Psoas muscle (tissue), 8 donors: ENCODE results near the gene RARRES2. TPM values are rescaled to one million over a fixed set of nuclear protein-coding genes. Genes with fewer than 3 reads are reported as not detected.
A peak's percentile ranks its signal among the peaks of the same experiment; 100 is the strongest.

ENCODE experiments used
- ATAC-seq, 4 donors: fragments of 200-7000 bp; cut with Tn5 transposase; one replicate each; pipeline ENCODE4 v1.9.1; 2020; ENCODE audit warnings: moderate library complexity in 3 of 4, mild to moderate bottlenecking in 2 of 4
- DNase-seq, 2 donors: peaks; one replicate each; pipeline ENCODE4 v3.0.0-alpha.2; 2020
- H3K27ac ChIP-seq: fragments of 200-600 bp; one replicate; pipeline ENCODE4 v1.8.0; 2022
- H3K27me3 ChIP-seq, 3 donors: fragments of 200-600 bp in 1 of 3; one replicate each; pipeline versions ENCODE4 v1.6.1 to v1.8.0; 2013 to 2022; ENCODE audit warnings: low read length in 2 of 3, mild to moderate bottlenecking in 2 of 3, moderate library complexity in 1 of 3; ENCODE audit not compliant: insufficient read depth in 3 of 3
- H3K36me3 ChIP-seq, 2 donors: fragments of 200-600 bp in 1 of 2; one replicate each; pipeline versions ENCODE4 v1.6.1 to v1.8.0; 2013 to 2022; ENCODE audit warnings: low read depth in 1 of 2, mild to moderate bottlenecking in 1 of 2, moderate library complexity in 1 of 2; ENCODE audit not compliant: insufficient read depth in 1 of 2
- H3K4me1 ChIP-seq: fragments of 200-600 bp; one replicate; pipeline ENCODE4 v1.8.0; 2022
- H3K4me3 ChIP-seq: fragments of 200-600 bp; one replicate; pipeline ENCODE4 v1.8.0; 2022; ENCODE audit warnings: mild to moderate bottlenecking
- H3K9me3 ChIP-seq: fragments of 200-600 bp; one replicate; pipeline ENCODE4 v1.8.0; 2022
- WGBS, 3 donors: extraction: QIAGEN DNeasy Blood & Tissue Kit; methylation state at CpG; one replicate each; pipeline versions ENCODE4 v1.1.6 to v1.1.7; 2013; 5-methylcytosine and 5-hydroxymethylcytosine counted together
- intact Hi-C, 2 donors: fragments of 100-400 bp; cut with DNase I; formaldehyde crosslinking; loops; one replicate each; pipeline versions ENCODE4 v1.11.0 to v1.14.2; 2022
- long read RNA-seq, 2 donors: library from polyadenylated mRNA; unstranded; transcript quantifications; one replicate each; pipeline ENCODE4 v2.0.0, GENCODE V29; 2021
- polyA plus RNA-seq, 3 donors: library from polyadenylated mRNA; stranded (reverse); fragments of 200-250 nt; gene quantifications; one replicate each; pipeline ENCODE4 v1.2.3, GENCODE V29; 2013
- total RNA-seq, 4 donors: library from RNA; stranded (reverse); fragmentation: NEBNext Ultra II Directional in 2 of 4; extraction: Animal tissue kit (Norgen Biotek cat#: 25700) in 2 of 4; gene quantifications; one replicate each; pipeline versions ENCODE4 v1.2.1 to v1.2.4, GENCODE V29; 2021 to 2023
- TF ChIP-seq, protein P1 (sequence below): fragments of 200-600 bp; IDR thresholded peaks from one replicate; pipeline ENCODE4 v1.8.0; 2022; ENCODE audit warnings: antibody characterized with exemption
- donor health status: healthy with polysubstance abuse.
- donor health status: DM: no; HTN: no; CAD: no; lungs with moderate emphysema.
- donor health status: Bipolar disorder and iron deficiency.
- donor health status: healthy.
- donor health status: DM: yes; HTN: yes; CAD: no.
- donor health status: DM: no; HTN: no; CAD: no.
- donor health status: DM: no; HTN: no; CAD: no.
- donor health status: DM: yes; HTN: yes; CAD: no.

The RARRES2 gene
- 10 to 100 TPM in 2 of 4 donors, 1 to 10 TPM in 2; 4.1 to 17.9 (median 8.7) TPM for total RNA-seq
- polyA plus RNA-seq, result 1 to 10 TPM; 6.3 to 7.7 (median 7.3) TPM
- long read RNA-seq, donor 1, partial matches to known transcripts, result 0 of 4 reads
- long read RNA-seq, donor 1, other reads (novel, unspliced or antisense), result 0 of 4 reads
- long read RNA-seq, donor 2, partial matches to known transcripts, result 0 of 5 reads
- long read RNA-seq, donor 2, other reads (novel, unspliced or antisense), result 1 of 5 reads

DNA sequence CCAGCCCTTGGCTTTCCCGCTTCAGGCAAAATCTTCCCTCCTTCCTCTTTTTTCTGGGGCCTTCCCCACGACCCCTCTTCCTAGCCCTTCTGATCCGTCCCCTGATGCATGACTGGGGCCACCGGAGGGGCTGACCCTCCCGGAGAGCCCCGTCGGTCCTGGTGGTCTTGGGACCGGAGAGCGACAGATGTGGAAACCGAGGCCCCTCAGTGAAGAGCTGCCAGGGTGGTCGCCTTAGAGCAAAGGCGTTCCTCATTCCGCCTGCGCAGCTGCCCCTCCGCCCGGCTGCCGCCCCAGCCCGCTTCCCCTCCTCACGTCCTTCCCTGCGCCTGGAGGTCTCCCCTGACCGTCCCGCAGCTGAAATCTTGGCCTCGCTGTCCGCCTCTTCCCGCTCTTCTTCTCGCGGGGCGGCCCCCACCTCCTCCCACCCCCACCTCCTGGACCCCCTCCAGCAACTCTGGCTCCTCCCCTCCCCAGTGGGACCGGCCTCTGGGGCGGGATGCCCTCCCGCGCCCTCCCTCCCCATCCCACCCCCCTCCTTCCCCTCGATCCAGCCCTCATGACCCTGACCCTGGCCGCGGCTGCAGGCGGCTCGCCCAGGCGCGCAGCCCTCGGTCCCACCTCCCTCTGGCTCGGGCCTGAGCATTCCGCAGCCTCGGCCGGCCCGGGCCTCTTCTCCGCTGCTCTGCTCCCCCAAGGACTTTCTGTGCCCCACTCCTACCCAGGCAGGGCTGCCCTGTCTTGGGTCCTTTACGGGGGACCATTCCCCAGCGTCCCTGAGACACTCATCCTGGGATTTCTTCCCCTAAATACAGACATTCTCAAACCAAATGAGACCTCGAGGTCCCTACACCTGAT lies at the start of gene RARRES2:
Gene RARRES2 (minus strand): TSS at position 367 of the 858 bp plus-strand sequence. CDS start 1,020 bp downstream, outside the sequence.
- 4 to 6% (median 6%) methylated on average over 39 to 49 of the region's 49 CpGs for WGBS, 3 donors
- ATAC-seq (peak; percentile 39 to 67 (median 50)), DNase-seq (peak; percentile 58 to 62)
- Histone ChIP-seq H3K36me3 (no peaks in the 10 kb centered on the region), H3K4me1 (peaks cover 6% of the 10 kb centered on the region), H3K4me3 (peak within 1 kb of the TSS; percentile 59), H3K9me3 (no peaks in the 10 kb centered on the region), H3K27me3 (peaks cover 0 to 36% (median 17%) of the 10 kb centered on the region in 3 donors), H3K27ac (peak within 1 kb of the TSS; percentile 15)
- intact Hi-C loops, result no loop called here
- TF ChIP-seq, protein P1, sequence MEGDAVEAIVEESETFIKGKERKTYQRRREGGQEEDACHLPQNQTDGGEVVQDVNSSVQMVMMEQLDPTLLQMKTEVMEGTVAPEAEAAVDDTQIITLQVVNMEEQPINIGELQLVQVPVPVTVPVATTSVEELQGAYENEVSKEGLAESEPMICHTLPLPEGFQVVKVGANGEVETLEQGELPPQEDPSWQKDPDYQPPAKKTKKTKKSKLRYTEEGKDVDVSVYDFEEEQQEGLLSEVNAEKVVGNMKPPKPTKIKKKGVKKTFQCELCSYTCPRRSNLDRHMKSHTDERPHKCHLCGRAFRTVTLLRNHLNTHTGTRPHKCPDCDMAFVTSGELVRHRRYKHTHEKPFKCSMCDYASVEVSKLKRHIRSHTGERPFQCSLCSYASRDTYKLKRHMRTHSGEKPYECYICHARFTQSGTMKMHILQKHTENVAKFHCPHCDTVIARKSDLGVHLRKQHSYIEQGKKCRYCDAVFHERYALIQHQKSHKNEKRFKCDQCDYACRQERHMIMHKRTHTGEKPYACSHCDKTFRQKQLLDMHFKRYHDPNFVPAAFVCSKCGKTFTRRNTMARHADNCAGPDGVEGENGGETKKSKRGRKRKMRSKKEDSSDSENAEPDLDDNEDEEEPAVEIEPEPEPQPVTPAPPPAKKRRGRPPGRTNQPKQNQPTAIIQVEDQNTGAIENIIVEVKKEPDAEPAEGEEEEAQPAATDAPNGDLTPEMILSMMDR, result no peak

DNA sequence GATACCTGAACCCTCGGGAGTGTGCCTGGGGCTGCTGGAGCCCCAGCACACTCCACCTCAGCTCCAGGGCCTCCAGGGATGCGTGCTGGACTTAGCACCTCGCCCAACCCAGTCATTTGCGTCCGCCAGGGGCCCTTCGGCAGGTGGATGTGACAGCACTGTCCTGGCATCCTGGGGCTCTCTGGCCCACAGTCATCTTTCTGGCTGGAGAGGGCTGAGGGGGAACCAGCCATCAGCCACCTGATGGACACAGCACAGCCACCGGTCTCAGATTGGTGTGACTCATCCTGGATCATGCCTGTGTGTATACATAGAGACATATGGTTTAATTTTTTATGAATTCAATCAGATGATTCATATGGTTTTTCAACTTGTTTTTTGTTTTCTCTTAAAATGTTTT lies 48.8 kb upstream of the RARRES2 start:
- ATAC-seq, result no peak
- no peaks in the 10 kb centered on the region for H3K9me3 ChIP-seq
- no peak overlapping the region for H3K4me3 ChIP-seq
- intact Hi-C loops, result no loop called here
- H3K36me3 ChIP-seq, result no peaks in the 10 kb centered on the region
- H3K4me1 ChIP-seq, result peaks cover 25% of the 10 kb centered on the region
- no peaks in the 10 kb centered on the region for H3K27me3 ChIP-seq
- TF ChIP-seq, protein P1, result no peak
- WGBS, 3 donors, result 66 to 89% (median 87%) methylated on average over 7 of the region's 7 CpGs
- DNase-seq, result no peak
- no peak overlapping the region for H3K27ac ChIP-seq

DNA sequence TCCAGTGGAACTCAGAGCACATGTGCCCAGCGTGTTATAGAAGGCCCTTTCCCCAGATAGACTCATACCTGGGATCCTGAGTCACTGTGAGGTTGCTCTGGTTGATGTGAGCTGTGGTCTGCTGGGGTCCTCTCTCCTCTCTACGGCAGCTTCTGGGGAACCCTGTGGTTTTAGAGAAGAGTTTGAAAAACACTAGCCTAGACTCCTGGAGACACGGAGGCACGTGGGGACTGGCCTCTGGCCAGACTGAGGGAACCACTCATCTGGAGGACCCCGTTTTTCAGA lies 48.0 kb upstream of the RARRES2 start:
- H3K4me1 ChIP-seq, result peaks cover 32% of the 10 kb centered on the region
- WGBS, 3 donors, result 54 to 74% (median 64%) methylated on average over 5 of the region's 5 CpGs
- ATAC-seq, result no peak

DNA sequence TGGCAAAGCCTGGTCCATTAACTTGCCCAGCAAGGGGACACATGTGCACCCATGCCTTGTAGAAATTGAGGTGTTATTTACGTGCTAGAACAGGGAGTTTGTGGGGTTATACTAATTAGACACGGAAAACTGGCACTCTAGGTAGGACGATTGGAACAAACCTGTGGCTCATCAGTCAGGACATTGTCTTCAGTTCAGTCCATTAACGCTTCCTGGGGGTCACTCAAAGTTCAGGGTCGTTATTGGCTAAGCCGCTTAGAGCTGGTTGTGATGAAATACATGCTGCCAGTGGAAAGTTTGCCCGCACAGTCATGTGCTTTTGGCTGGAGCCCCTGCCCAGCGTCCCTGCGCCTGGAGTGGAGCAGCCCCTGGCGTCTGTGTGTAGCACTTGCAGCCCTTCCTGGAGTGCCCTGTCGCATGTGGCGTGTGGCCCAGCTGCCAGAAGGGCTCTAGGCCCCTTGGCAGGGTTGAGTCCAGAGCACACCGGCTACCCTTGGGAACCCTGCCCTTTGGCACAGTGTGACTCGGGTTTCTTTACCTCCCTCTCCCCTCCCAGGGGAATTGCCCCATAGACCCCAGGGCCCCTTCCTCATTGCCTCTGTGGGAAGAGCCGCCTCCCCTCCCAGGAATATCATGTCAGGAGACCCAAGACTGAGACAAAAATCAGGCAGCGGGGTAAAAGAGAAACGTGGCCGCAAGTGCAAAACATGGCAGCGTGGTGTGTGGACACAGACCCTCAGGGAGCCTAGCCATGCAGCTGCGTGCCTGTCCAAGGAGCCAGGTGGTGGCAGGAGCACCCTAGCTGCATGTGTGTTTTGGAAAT lies 47.5 kb upstream of the RARRES2 start:
- intact Hi-C loops, result loop anchor here in 1 of 2 donors (2.0 to 10.0 kb wide), 2 partner anchors 30 to 104 kb away; no protein-coding TSS in a partner anchor
- 29 to 50% (median 41%) methylated on average over 20 of the region's 20 CpGs for WGBS, 3 donors
- TF ChIP-seq, protein P1, result peak; percentile 91
- Histone ChIP-seq H3K36me3 (no peaks in the 10 kb centered on the region), H3K9me3 (no peaks in the 10 kb centered on the region), H3K4me1 (peaks cover 32% of the 10 kb centered on the region), H3K4me3 (peak overlapping the region; percentile 36), H3K27ac (peak overlapping the region; percentile 53), H3K27me3 (no peaks in the 10 kb centered on the region)
- DNase-seq, result peak; percentile 83 to 93
- peak; percentile 98 to 99 (median 99) for ATAC-seq

More for the DNA sequence above, 48.0 kb upstream of the RARRES2 start:
- Histone ChIP-seq H3K36me3 (no peaks in the 10 kb centered on the region), H3K27me3 (no peaks in the 10 kb centered on the region), H3K9me3 (no peaks in the 10 kb centered on the region), H3K4me3 (no peak overlapping the region), H3K27ac (peak overlapping the region; percentile 53)
- TF ChIP-seq, protein P1, result no peak
- intact Hi-C loops, result loop anchor here in 1 of 2 donors (2.0 to 10.0 kb wide), 2 partner anchors 31 to 105 kb away; no protein-coding TSS in a partner anchor
- no peak for DNase-seq
